Fibroblast of skin of left biceps (primary cell): Measurements from ENCODE around the gene CD274.
A peak's percentile ranks its signal among the peaks of the same experiment; 100 is the strongest.

Experiments used
- DNase-seq, 2 experiments: peaks; one replicate each; pipeline ENCODE4 v3.0.0-alpha.2; 2013; ENCODE audit warnings: low read depth in 2 of 2

CD274 gene

DNA sequence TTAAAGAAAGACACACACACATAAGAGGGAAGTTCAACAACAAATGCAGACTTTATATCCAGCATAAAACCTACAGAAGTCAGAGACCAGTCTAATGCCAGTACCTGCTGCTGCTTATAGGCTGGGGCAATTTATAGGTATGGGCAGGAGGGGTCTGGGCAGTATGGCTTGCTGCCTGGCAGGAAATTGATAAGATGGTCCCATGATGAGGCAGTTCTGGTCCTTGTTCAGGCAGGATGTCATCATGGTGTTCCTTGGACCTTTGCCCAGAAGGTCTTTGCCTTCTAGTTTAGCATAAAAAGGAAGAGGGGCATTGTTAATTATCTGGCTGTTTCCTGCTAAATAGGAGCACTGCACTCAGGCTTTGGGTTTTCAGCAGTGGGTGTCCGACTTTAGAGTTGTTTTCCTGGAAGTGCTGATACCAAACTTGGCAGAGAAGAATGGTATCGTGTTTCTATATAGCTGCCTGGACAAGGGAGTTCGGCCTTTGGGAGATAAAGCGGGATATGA lies 49.6 kb downstream of the CD274 start:
- DNase-seq, result no peak

DNA sequence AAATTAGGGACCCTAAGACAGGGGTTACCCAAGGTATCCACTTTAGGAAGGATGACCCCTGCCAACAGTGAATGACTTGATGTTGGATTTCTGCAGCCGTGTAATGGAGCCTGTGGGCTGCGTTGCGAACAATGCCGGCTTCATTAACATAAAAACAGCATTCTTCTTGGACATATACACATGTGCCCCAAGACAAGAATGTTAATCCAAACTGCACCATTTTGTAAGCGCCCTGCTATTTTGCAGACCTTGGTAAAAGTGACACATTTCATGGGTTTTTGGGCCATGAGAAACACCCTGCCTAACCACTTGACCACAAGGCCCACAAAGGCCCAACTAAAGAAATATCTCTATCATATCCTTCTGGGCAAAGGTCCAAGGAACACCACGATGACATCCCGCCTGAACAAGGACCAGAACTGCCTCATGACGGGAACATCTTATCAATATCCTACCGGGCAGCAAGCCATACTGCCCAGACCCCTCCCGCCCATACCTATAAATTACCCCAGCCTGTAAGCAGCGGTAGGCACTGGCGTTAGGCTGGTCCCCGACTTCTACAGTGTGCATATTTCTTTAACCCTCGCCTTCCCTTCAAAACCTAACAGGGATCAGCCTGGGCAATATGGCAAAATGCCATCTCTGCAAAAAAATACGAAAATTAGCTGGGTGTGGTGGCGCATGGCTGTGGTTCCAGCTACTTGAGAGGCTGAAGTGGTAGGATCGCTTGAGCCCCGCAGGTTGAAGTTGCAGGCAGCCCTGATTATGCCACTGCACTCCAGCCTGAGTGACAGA lies 50.3 kb downstream of the CD274 start:
- DNase-seq, result no peak

- DNase-seq, result no peak
Observed at GRCh38 chr9:5502553-5502952, 52.2 kb downstream of the CD274 start.

GRCh38 chr9:5509573-5509972 lies 59.2 kb downstream of the CD274 start:
- peak; percentile 94 for DNase-seq

DNA sequence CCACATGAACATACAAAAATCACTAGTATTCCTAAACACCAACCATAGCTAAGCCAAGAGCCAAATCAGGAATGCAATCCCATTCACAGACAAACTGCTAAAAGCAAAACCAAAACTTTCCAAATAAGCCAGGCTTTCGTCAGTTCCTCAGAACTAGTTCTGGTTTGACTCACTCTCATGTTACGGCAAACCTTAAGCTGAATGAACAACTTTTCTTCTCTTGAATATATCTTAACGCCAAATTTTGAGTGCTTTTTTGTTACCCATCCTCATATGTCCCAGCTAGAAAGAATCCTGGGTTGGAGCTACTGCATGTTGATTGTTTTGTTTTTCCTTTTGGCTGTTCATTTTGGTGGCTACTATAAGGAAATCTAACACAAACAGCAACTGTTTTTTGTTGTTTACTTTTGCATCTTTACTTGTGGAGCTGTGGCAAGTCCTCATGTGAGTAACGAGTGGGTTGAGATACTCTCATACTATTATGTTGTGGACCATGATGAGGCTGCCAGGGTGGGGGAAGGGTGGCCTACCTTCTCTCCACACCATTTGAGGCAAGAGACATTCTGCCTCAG lies 60.1 kb downstream of the CD274 start, which contains the start of gene PDCD1LG2:
TSS of gene PDCD1LG2 (plus strand) at position 172 of the 572 bp plus-strand sequence. CDS start 12,016 bp downstream, outside the sequence.
- peak in 1 of 2 experiments; percentile 56 for DNase-seq

DNA sequence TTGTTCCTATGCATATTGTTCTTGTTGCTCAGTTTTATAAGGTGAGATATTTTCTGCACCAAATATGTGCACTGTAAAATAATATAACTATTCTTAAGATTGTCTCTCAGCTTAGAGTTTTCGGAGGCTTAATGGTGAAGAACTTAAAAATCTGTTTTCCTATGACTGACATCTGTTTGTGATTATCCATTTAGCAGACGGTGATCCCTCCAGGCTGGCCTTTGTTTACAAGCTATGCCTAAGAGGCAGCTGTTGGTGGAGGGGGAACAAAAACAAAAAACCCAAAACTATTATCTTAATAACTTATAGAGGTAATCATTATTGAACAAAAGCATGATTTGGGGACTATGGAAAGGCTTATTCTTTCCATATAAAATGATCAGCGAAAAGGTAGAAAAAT lies 60.6 kb downstream of the CD274 start:
- DNase-seq, result no peak

DNA sequence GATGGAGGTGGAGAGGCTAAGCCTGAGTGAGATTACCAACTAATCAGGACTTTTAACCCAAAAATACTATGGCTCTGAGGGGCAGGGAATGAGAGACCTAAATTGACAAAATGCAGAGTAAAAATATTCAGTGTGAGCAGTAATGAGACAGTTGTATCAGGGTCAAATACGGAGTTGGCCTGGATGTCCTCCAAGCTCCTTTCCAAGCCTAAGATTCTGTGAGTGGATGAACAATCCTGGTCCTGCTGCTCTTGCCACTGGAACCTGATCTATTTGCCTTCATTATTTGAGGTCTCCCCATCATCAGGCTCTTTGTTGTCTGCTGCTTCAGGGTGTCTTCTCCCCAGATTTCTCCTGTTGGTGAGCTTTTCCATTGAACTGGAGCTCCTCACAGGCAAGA lies 61.1 kb downstream of the CD274 start:
- no peak for DNase-seq

DNA sequence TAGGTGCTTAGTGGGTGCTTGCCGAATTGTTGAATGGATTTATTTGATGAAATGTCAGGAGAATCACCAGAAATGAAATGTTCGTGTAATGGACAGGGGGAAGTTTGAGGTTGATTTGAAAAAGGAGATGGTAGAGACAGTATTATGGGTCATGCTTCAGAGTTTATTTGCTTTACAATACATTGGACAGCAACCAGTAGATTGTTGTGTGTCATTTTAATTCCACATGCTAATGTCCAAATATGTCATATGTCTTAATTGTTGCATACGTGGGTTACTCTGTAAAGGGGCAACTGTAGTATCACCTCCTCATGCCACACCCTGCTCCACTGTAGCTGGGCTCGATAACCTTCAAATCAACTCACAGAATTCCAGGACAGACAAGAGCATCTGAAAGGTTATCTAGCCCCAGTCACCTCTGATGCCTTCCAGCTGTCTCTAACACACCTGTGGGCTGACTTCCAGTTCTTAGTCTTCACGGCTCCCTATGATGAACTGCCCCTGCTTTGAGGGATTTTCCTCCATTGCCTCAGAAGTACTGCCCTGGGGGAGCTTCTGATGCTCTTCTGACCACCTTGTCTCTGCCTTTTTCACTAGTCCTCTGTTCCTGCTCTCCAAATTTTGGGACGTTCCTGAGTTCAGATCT lies 61.7 kb downstream of the CD274 start:
- DNase-seq, result no peak

DNA sequence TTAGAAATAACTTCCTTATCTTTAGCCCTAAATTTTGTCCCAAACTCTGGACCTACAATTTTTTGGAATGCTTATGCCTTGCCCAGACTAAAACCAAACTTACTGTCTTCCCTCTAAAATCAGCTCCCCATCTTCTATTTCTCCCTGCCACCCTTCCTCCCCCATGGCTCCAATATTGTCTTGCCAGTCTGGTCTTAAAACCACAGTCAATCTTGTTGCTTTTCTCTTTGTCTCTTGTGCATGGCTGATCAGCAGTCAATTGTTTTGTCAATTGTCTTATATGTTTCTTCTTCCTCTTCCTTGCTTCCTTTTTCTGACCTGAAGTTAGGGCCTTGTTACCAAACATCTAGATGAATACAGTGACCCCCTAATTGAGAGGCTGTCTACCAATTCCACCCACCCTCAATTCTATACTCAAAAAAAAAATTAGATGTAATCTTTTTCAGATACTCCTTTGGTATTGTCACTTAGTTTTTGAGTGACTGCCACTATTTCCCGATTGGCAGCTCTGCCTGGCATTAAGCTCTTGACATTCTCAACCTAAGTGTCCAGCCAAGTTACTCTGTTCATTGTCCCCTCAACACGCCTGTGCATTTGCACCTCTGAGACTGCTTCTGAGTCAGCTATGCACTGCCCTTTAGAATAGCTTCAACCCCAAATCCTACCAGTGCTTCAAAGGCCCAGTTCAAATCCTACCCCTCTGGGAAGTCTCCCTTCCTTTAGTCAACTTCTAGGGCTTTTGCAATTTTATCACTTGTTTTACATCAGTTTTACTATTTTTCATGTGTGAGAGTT lies 62.5 kb downstream of the CD274 start:
- DNase-seq, result no peak

GRCh38 chr9:5513966-5514616 lies 63.7 kb downstream of the CD274 start:
- no peak for DNase-seq

GRCh38 chr9:5514617-5515260 lies 64.4 kb downstream of the CD274 start:
- DNase-seq, result no peak

- DNase-seq, result no peak
Observed at GRCh38 chr9:5515261-5515650, 64.9 kb downstream of the CD274 start.

GRCh38 chr9:5516453-5517220 lies 66.3 kb downstream of the CD274 start:
- no peak for DNase-seq

DNA sequence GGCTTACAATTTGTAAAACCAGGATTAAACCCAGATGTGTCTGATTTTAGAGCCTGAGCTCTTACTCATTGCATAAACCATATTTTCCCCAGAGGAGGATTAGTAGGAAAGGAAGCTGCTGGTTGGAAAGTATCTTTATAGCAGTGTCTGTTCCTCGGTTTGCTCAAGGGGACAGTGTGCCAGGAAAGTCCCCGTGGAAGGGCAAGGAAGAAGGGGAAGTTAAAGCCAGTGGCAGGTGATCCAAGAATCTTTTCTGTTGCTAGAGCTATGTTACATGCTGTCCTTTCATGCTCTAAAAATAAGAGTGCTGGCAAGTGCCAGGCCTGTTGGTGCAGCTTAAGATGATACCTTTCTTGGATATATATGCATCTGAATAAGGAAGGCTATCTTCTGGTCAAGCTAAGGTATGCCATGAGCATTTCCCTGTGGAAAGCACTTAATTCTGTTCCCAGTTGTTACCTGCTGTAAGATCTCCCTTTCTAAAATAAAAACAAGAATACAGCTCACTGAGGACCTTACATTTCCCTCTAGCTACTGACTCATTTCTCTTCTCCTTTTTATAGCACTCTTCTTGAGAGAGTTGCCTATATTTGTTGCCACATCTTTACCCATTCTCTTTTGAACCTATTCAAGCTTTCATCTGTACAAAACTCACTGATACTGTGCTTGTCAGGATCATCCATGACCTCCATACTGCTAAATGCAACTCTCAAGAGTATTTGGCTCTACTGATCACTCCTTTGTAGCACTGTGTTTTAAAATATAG lies 68.0 kb downstream of the CD274 start:
- no peak for DNase-seq

GRCh38 chr9:5518937-5519319 lies 68.6 kb downstream of the CD274 start:
- DNase-seq, result no peak
